Thoracic aorta (tissue), 2 donors: ENCODE results near the gene PROM1. TPM values are rescaled to one million over a fixed set of nuclear protein-coding genes. Genes with fewer than 3 reads are reported as not detected.

Experiments used
- ATAC-seq: fragments of 150-250 bp; one replicate; pipeline ENCODE4 v1.8.0; 2017; ENCODE audit warnings: low read depth; ENCODE audit not compliant: insufficient number of reproducible peaks, low FRiP score
- DNase-seq: peaks from one replicate; pipeline ENCODE4 v3.0.0-alpha.2; 2020; ENCODE audit warnings: low spot score
- H3K27ac ChIP-seq, 2 donors: fragments of 200-600 bp; sonication (generic); 1 replicate in 1 of 2; 2 replicates in 1 of 2; pipeline ENCODE4 v1.5.1; 2016; ENCODE audit warnings: mild to moderate bottlenecking in 2 of 2, moderate library complexity in 2 of 2
- H3K27me3 ChIP-seq: fragments of 200-600 bp; sonication (generic); replicated peaks from 2 replicates; pipeline ENCODE4 v1.6.0; 2016; ENCODE audit warnings: mild to moderate bottlenecking; ENCODE audit not compliant: insufficient read depth
- H3K36me3 ChIP-seq: fragments of 200-600 bp; sonication (generic); one replicate; pipeline ENCODE4 v1.5.1; 2016
- H3K4me1 ChIP-seq, 2 donors: fragments of 200-600 bp; sonication (generic); 1 replicate in 1 of 2; 2 replicates in 1 of 2; pipeline versions ENCODE4 v1.5.1 to v1.6.0; 2016; ENCODE audit warnings: low read depth in 2 of 2, mild to moderate bottlenecking in 1 of 2; ENCODE audit not compliant: control insufficient read depth in 1 of 2
- H3K4me3 ChIP-seq: fragments of 200-600 bp; sonication (generic); 2 replicates; pipeline ENCODE4 v1.5.1; 2016; ENCODE audit warnings: mild to moderate bottlenecking
- H3K9me3 ChIP-seq: fragments of 200-600 bp; sonication (generic); 2 replicates; pipeline ENCODE4 v1.5.1; 2016
- CTCF ChIP-seq: fragments of 200-600 bp; sonication (generic); IDR thresholded peaks from one replicate; pipeline ENCODE4 v1.5.1; 2019; ENCODE audit warnings: antibody characterized with exemption
- total RNA-seq, 2 donors: library from RNA; depleted of rRNA; stranded (reverse); fragments of >200 nt; gene quantifications; one replicate each; pipeline versions ENCODE4 v1.1.0 to v1.2.3, GENCODE V29; 2016

The PROM1 gene
- total RNA-seq, 2 donors from 2014 or later = 3.2 to 7.1 TPM

GRCh38 chr4:16078195-16078760, 5.5 kb downstream of the PROM1 start:
- H3K9me3 ChIP-seq = no peaks in the 10 kb centered on the region
- H3K36me3 ChIP-seq = no peaks in the 10 kb centered on the region
- H3K4me1 ChIP-seq = peaks cover 13 to 15% of the 10 kb centered on the region in 2 donors
- H3K27ac ChIP-seq = no peak overlapping the region
- no peak overlapping the region for H3K4me3 ChIP-seq
- no peak for DNase-seq
- no peaks in the 10 kb centered on the region for H3K27me3 ChIP-seq
- no peak for ATAC-seq
- no peak for TF ChIP-seq CTCF

- no peaks in the 10 kb centered on the region for H3K9me3 ChIP-seq
- TF ChIP-seq CTCF = no peak
- no peak for ATAC-seq
- no peak for DNase-seq
- H3K36me3 ChIP-seq = no peaks in the 10 kb centered on the region
- no peaks in the 10 kb centered on the region for H3K27me3 ChIP-seq
- H3K4me1 ChIP-seq = peaks cover 9 to 10% of the 10 kb centered on the region in 2 donors
- no peak overlapping the region for H3K27ac ChIP-seq
- H3K4me3 ChIP-seq = no peak overlapping the region
Measured at GRCh38 chr4:16077786-16078185, 6.0 kb downstream of the PROM1 start.

GRCh38 chr4:16075975-16076757, 7.7 kb downstream of the PROM1 start:
- no peaks in the 10 kb centered on the region for H3K36me3 ChIP-seq
- no peak overlapping the region for H3K4me3 ChIP-seq
- no peak for TF ChIP-seq CTCF
- DNase-seq (no peak), ATAC-seq (no peak)
- H3K27me3 ChIP-seq = no peaks in the 10 kb centered on the region
- no peak overlapping the region for H3K27ac ChIP-seq
- H3K4me1 ChIP-seq = no peaks in the 10 kb centered on the region
- H3K9me3 ChIP-seq = no peaks in the 10 kb centered on the region

- no peaks in the 10 kb centered on the region for H3K27me3 ChIP-seq
- no peaks in the 10 kb centered on the region for H3K36me3 ChIP-seq
- H3K27ac ChIP-seq = no peak overlapping the region
- DNase-seq (no peak), ATAC-seq (no peak)
- no peak for TF ChIP-seq CTCF
- H3K4me3 ChIP-seq = no peak overlapping the region
- no peaks in the 10 kb centered on the region for H3K9me3 ChIP-seq
- H3K4me1 ChIP-seq = no peaks in the 10 kb centered on the region
Measured at GRCh38 chr4:16075061-16075460, 8.8 kb downstream of the PROM1 start.

- H3K4me1 ChIP-seq = no peaks in the 10 kb centered on the region
- H3K27me3 ChIP-seq = no peaks in the 10 kb centered on the region
- no peaks in the 10 kb centered on the region for H3K36me3 ChIP-seq
- no peaks in the 10 kb centered on the region for H3K9me3 ChIP-seq
- ATAC-seq = no peak
- TF ChIP-seq CTCF = no peak
- no peak overlapping the region for H3K27ac ChIP-seq
- DNase-seq = no peak
- no peak overlapping the region for H3K4me3 ChIP-seq
Measured at GRCh38 chr4:16072168-16072567, 11.7 kb downstream of the PROM1 start.
